HepG2 (cell line): ENCODE results near the gene ATP5F1A. TPM values are rescaled to one million over a fixed set of nuclear protein-coding genes. Genes with fewer than 3 reads are reported as not detected.

ENCODE experiments used
- E2F2 ChIP-seq: sonication (generic); formaldehyde crosslinking; IDR thresholded peaks from 2 replicates; pipeline ENCODE4 v1.4.0; 2020; ENCODE audit warnings: missing genetic modification reagents, borderline replicate concordance
- GFI1 ChIP-seq: sonication (generic); formaldehyde crosslinking; IDR thresholded peaks from 2 replicates; pipeline ENCODE4 v1.5.0; 2020; ENCODE audit warnings: missing genetic modification reagents, mild to moderate bottlenecking, borderline replicate concordance
- IKZF1 ChIP-seq: fragments of 450-650 bp; IDR thresholded peaks from 2 replicates; pipeline ENCODE4 v1.7.1; 2016
- NFE2L1 ChIP-seq: sonication (generic); formaldehyde crosslinking; IDR thresholded peaks from 2 replicates; pipeline ENCODE4 v1.4.0; 2020; ENCODE audit warnings: missing genetic modification reagents, mild to moderate bottlenecking, borderline replicate concordance
- THAP11 ChIP-seq: IDR thresholded peaks from 2 replicates; pipeline ENCODE4 v1.6.1; 2016; ENCODE audit warnings: missing biosample characterization, missing genetic modification reagents
- ZHX2 ChIP-seq, 2 experiments: sonication (generic) in 1 of 2; formaldehyde crosslinking in 1 of 2; IDR thresholded peaks; 2 replicates each; pipeline versions ENCODE4 v1.6.1 to v1.9.0; 2014 to 2022; ENCODE audit warnings: antibody characterized with exemption in 1 of 2, borderline replicate concordance in 1 of 2, inconsistent platforms in 1 of 2, low read depth in 1 of 2, missing genetic modification reagents in 1 of 2
- ZNF660 ChIP-seq: sonication (generic); formaldehyde crosslinking; IDR thresholded peaks from 2 replicates; pipeline ENCODE4 v1.5.1; 2020; ENCODE audit warnings: mild to moderate bottlenecking, low read depth, missing genetic modification reagents, borderline replicate concordance
- ZNF687 ChIP-seq: sonication (generic); formaldehyde crosslinking; IDR thresholded peaks from 2 replicates; pipeline ENCODE4 v1.5.1; 2020; ENCODE audit warnings: mild to moderate bottlenecking, missing genetic modification reagents, moderate library complexity
- ZNF709 ChIP-seq: sonication (generic); formaldehyde crosslinking; IDR thresholded peaks from 2 replicates; pipeline ENCODE4 v1.5.0; 2020; ENCODE audit warnings: mild to moderate bottlenecking, missing genetic modification reagents
- ZNF83 ChIP-seq: sonication (generic); formaldehyde crosslinking; IDR thresholded peaks from 2 replicates; pipeline ENCODE4 v1.4.0; 2020; ENCODE audit warnings: missing genetic modification reagents, mild to moderate bottlenecking, borderline replicate concordance
- ZNF883 ChIP-seq: sonication (generic); formaldehyde crosslinking; IDR thresholded peaks from 2 replicates; pipeline ENCODE4 v1.5.1; 2020; ENCODE audit warnings: mild to moderate bottlenecking, missing genetic modification reagents; ENCODE audit errors: not compliant biosample characterization
- polyA plus RNA-seq, 8 experiments: library from polyadenylated mRNA; depleted of rRNA in 3 of 8; stranded (reverse) in 7 of 8; unstranded in 1 of 8; fragments of >200 nt; fragmentation: Illumina TruSeq in 4 of 8; extraction: Trizol in 4 of 8; gene quantifications; 2 replicates each; pipeline versions ENCODE4 v1.2.1 to v1.2.3, GENCODE V29; 2011 to 2016; ENCODE audit warnings: low read depth in 4 of 8, missing spikeins in 1 of 8, mixed read lengths in 1 of 8; ENCODE audit not compliant: insufficient read depth in 1 of 8
- total RNA-seq, 5 experiments: library from RNA; depleted of rRNA; stranded (reverse); fragments of >200 nt; fragmentation: Illumina TruSeq; extraction: Trizol; gene quantifications; 2 replicates each; pipeline ENCODE4 v1.2.3, GENCODE V29; 2016; ENCODE audit warnings: low read depth in 1 of 5
- TF ChIP-seq, protein P1 (sequence below): IDR thresholded peaks from 2 replicates; pipeline ENCODE4 v1.6.1; 2016; ENCODE audit warnings: missing genetic modification reagents, missing compliant biosample characterization
- TF ChIP-seq, protein P2 (sequence below): sonication (generic); formaldehyde crosslinking; IDR thresholded peaks from 2 replicates; pipeline ENCODE4 v1.4.0; 2020; ENCODE audit warnings: missing genetic modification reagents

ATP5F1A gene
- total and polyA plus RNA-seq, 2 of the 13 experiments (the other 11 are each of a cell fraction or from before 2014, with no cell fraction given), result 459 to 922 TPM

- TF ChIP-seq ZNF687 (CRISPR knock-in tag) (peak; percentile 91), NFE2L1 (0 out of 2 replicates have a peak, but pooled peaks have one; percentile 19), GFI1 (CRISPR knock-in tag) (no peak), IKZF1 (no peak), ZHX2 (IDR thresholded peaks at IDR 0.05; ENCODE audit: low read depth) (peak; percentile 89), ZHX2 (CRISPR knock-in tag; IDR thresholded peaks at IDR 0.05; ENCODE audit: borderline replicate concordance) (peak; percentile 86; the same call in 1 of the 2 replicates), ZNF709 (peak; percentile 78; the same call in 1 of the 2 replicates), THAP11 (CRISPR knock-in tag) (peak; percentile 91), ZNF83 (CRISPR knock-in tag) (peak; percentile 95), ZNF883 (peak; percentile 88), ZNF660 (CRISPR knock-in tag) (no peak), E2F2 (CRISPR knock-in tag) (0 out of 2 replicates have a peak, but pooled peaks have one; percentile 20)
- TF ChIP-seq, protein P1, sequence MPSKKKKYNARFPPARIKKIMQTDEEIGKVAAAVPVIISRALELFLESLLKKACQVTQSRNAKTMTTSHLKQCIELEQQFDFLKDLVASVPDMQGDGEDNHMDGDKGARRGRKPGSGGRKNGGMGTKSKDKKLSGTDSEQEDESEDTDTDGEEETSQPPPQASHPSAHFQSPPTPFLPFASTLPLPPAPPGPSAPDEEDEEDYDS, result peak; percentile 52; the same call in 1 of the 2 replicates
- TF ChIP-seq, protein P2, sequence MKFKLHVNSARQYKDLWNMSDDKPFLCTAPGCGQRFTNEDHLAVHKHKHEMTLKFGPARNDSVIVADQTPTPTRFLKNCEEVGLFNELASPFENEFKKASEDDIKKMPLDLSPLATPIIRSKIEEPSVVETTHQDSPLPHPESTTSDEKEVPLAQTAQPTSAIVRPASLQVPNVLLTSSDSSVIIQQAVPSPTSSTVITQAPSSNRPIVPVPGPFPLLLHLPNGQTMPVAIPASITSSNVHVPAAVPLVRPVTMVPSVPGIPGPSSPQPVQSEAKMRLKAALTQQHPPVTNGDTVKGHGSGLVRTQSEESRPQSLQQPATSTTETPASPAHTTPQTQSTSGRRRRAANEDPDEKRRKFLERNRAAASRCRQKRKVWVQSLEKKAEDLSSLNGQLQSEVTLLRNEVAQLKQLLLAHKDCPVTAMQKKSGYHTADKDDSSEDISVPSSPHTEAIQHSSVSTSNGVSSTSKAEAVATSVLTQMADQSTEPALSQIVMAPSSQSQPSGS (CRISPR knock-in tag), result no peak
These were observed at the start of gene ATP5F1A (continued) for GRCh38 chr18:46097801-46098615.
